HG03135 (cell line): ENCODE results near the gene OSBPL9.

Source experiments
- ATAC-seq: cut with Tn5 transposase; IDR thresholded peaks from one replicate; pipeline ENCODE4 v1.9.1; 2021; ENCODE audit warnings: mild to moderate bottlenecking, moderate library complexity; ENCODE audit not compliant: unreplicated experiment

The OSBPL9 gene

GRCh38 chr1:51616903-51617708, at the start of gene OSBPL9:
OSBPL9 (plus strand) TSS chr1:51617092; CDS start chr1:51617111, 19 bp downstream.
- peak; percentile 83 for ATAC-seq

GRCh38 chr1:51567653-51568052, 49.2 kb upstream of the OSBPL9 start:
- ATAC-seq, result no peak

- no peak for ATAC-seq
Measured at GRCh38 chr1:51568231-51568935, 48.5 kb upstream of the OSBPL9 start.

- ATAC-seq, result peak; percentile 74
Measured at GRCh38 chr1:51569284-51570062, 47.4 kb upstream of the OSBPL9 start.

- ATAC-seq, result peak; percentile 9
Measured at GRCh38 chr1:51570063-51570710, 46.7 kb upstream of the OSBPL9 start.

DNA sequence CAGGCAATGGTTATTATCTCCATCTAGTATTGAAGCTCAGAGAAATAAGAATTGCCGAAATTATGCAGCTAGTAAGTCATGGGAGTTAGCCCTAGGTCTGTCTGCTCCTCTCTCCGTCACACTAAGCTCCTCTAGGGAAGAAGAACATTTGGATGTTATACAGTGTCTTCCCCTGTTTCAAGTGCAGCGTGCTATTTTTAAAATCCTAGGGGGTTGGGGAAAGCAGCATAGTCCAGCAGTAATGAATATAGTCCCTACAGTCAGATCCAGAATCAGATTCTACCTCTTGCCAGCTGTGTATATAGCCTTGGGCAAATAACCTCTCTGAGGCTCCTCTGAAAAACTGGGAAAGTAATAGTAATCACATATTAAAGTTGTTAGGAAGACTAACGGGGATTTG, 44.5 kb upstream of the OSBPL9 start:
- no peak for ATAC-seq

DNA sequence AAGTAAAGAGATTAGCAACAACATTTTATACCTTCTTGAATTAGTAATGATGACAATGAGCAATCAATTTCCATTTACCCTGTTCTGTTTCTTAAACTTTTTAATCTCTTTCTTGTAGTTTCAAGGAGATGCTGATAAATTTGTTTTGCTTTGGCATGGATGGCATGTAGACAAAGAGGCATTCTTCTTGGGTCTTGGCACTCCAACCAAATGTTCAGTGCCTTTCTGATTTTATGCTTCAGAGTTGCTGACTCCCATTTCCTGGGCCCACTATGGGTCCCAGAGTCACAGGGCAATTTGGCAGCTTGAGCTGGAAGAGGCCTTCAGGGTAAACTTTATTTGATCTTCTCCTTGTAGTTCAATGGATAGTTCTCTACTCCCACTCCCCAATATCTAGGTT, 42.1 kb upstream of the OSBPL9 start:
- ATAC-seq, result no peak

GRCh38 chr1:51575406-51576084, 41.3 kb upstream of the OSBPL9 start:
- no peak for ATAC-seq

- no peak for ATAC-seq
Measured at GRCh38 chr1:51576085-51576444, 40.8 kb upstream of the OSBPL9 start.

GRCh38 chr1:51576923-51577322, 40.0 kb upstream of the OSBPL9 start:
- no peak for ATAC-seq

GRCh38 chr1:51578383-51579109, 38.3 kb upstream of the OSBPL9 start:
- ATAC-seq, result peak; percentile 77

DNA sequence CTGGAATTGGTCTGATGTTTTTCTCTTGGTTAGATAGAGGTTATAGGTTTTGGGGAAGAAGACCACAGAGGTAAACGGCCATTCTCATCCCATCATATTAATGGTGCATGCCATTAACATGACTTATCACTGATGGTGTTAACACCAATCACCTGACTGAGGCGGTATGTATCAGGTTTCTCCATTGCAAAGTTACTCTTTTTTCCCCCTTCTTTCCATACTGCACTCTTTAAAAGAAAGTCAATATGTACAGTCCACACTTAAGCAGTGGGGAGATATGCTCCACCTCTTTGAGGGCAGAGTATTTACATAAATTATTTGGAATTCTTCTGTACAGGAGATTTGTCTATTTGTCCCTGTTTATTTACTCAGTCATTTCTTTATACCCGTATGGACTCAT, 35.7 kb upstream of the OSBPL9 start:
- no peak for ATAC-seq

DNA sequence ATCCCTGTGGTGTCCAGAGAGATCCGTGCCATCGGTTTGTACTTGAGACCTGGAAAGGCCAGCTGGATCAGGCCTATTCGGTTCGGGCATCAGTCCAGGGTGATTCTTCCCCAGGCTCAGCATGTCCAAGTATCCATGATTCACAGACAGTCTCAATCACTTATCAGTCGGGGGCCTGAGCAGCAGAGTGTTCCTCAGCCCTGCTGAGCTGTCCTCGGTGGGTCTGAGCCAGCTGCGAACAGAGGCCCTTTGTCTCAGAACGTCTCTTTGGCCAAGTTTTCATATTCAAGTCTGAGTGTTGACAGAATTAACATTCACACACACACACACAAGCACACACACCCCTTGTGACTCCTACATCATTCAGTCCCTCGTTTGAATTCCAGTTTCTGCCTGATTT, 33.4 kb upstream of the OSBPL9 start:
- ATAC-seq, result no peak

DNA sequence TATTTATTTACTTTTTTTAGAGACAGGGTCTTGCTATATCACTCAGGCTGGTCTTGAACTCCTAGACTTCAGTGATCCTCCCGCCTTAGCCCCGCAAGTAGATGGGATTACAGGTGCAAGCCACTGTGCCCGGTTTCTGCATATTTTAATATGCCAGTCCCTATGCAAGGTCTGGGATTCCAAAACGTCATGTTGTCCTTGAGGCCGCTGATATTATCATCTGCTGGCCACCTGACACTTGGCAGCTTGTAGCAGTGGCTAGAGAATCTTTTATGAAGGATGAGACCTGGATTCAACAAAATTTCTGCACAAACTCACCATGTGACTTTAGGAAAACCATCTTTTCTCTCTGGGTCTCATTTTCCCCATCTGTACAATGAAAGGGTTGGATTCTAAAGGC, 32.9 kb upstream of the OSBPL9 start:
- ATAC-seq, result no peak

DNA sequence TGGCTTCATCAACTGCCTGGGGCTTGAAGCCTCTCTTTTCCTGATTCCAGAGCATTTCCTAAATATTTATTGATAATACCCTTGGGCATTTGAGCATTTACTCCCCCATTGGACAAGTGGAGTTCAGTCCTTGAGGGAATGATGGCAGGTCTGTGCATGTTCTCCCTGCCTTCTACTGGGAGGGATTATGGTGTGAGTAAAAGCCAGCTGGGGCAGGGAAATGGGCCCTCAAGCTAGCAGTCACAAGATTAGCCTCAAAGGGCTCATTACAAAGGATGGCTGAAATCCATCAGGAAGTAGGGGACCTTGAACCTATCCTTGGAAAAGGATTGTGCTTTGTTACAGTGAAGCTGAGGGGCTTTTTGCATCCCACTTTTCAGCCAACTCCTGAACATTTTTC, 24.2 kb upstream of the OSBPL9 start:
- ATAC-seq, result no peak

GRCh38 chr1:51594716-51595115, 22.2 kb upstream of the OSBPL9 start:
- no peak for ATAC-seq

- no peak for ATAC-seq
Measured at GRCh38 chr1:51600529-51600928, 16.4 kb upstream of the OSBPL9 start.

GRCh38 chr1:51600965-51601364, 15.9 kb upstream of the OSBPL9 start:
- no peak for ATAC-seq

- ATAC-seq, result no peak
Measured at GRCh38 chr1:51605961-51606723, 10.8 kb upstream of the OSBPL9 start.
